NT2/D1 (cell line): Measurements from ENCODE around the gene SPRR1A.

ENCODE experiments used
- YY1 ChIP-seq: IDR thresholded peaks from 2 replicates; pipeline ENCODE4 v1.6.1; 2011; ENCODE audit not compliant: insufficient read length, insufficient read depth
- ZNF274 ChIP-seq: IDR thresholded peaks from 2 replicates; pipeline ENCODE4 v1.6.1; 2011; ENCODE audit warnings: mild to moderate bottlenecking, low read depth, low read length

GRCh38 chr1:152968248-152968647, 15.6 kb upstream of the SPRR1A start:
- TF ChIP-seq YY1: no peak
- TF ChIP-seq ZNF274: no peak
